ENCODE measurements around the gene PARVG.

PARVG gene

GRCh38 chr22:44172370-44173108, 8.2 kb upstream of the PARVG start:
- H3K9ac ChIP-seq (ENCODE audit: low read length), result no peak overlapping the region
- H3K4me1 ChIP-seq (ENCODE audit: control insufficient read depth, insufficient read depth, low read length), result no peaks in the 10 kb centered on the region
- no peak overlapping the region for H3K27ac ChIP-seq (ENCODE audit: low read depth, low read length)
- no peaks in the 10 kb centered on the region for H3K36me3 ChIP-seq (ENCODE audit: control insufficient read depth, insufficient read depth, low read length)
- H3K27me3 ChIP-seq (ENCODE audit: control insufficient read depth, insufficient read depth, low read length), result no peaks in the 10 kb centered on the region
- no peak overlapping the region for H3K4me3 ChIP-seq (ENCODE audit: low read length)

- no peaks in the 10 kb centered on the region for H3K36me3 ChIP-seq (ENCODE audit: control insufficient read depth, insufficient read depth, low read length)
- H3K4me3 ChIP-seq (ENCODE audit: low read length), result no peak overlapping the region
- H3K4me1 ChIP-seq (ENCODE audit: control insufficient read depth, insufficient read depth, low read length), result no peaks in the 10 kb centered on the region
- H3K27me3 ChIP-seq (ENCODE audit: control insufficient read depth, insufficient read depth, low read length), result no peaks in the 10 kb centered on the region
- no peak overlapping the region for H3K27ac ChIP-seq (ENCODE audit: low read depth, low read length)
- no peak overlapping the region for H3K9ac ChIP-seq (ENCODE audit: low read length)
These were observed 7.6 kb upstream of the PARVG start for GRCh38 chr22:44173154-44173553.

- Histone ChIP-seq H3K27ac (ENCODE audit: low read depth, low read length) (no peak overlapping the region), H3K4me1 (ENCODE audit: control insufficient read depth, insufficient read depth, low read length) (no peaks in the 10 kb centered on the region), H3K9ac (ENCODE audit: low read length) (no peak overlapping the region), H3K27me3 (ENCODE audit: control insufficient read depth, insufficient read depth, low read length) (no peaks in the 10 kb centered on the region), H3K4me3 (ENCODE audit: low read length) (no peak overlapping the region), H3K36me3 (ENCODE audit: control insufficient read depth, insufficient read depth, low read length) (no peaks in the 10 kb centered on the region)
These were observed 5.0 kb upstream of the PARVG start for GRCh38 chr22:44175676-44176075.

- Histone ChIP-seq H3K4me3 (ENCODE audit: low read length) (no peak overlapping the region), H3K4me1 (ENCODE audit: control insufficient read depth, insufficient read depth, low read length) (no peaks in the 10 kb centered on the region), H3K36me3 (ENCODE audit: control insufficient read depth, insufficient read depth, low read length) (no peaks in the 10 kb centered on the region), H3K27me3 (ENCODE audit: control insufficient read depth, insufficient read depth, low read length) (peaks cover 3% of the 10 kb centered on the region), H3K27ac (ENCODE audit: low read depth, low read length) (no peak overlapping the region), H3K9ac (ENCODE audit: low read length) (no peak overlapping the region)
These were observed 1.3 kb upstream of the PARVG start for GRCh38 chr22:44179196-44179988.

GRCh38 chr22:44179989-44180705, 578 bp upstream of the PARVG start:
- H3K27ac ChIP-seq (ENCODE audit: low read depth, low read length), result no peak overlapping the region
- no peaks in the 10 kb centered on the region for H3K4me1 ChIP-seq (ENCODE audit: control insufficient read depth, insufficient read depth, low read length)
- no peak overlapping the region for H3K4me3 ChIP-seq (ENCODE audit: low read length)
- H3K27me3 ChIP-seq (ENCODE audit: control insufficient read depth, insufficient read depth, low read length), result peaks cover 3% of the 10 kb centered on the region
- H3K36me3 ChIP-seq (ENCODE audit: control insufficient read depth, insufficient read depth, low read length), result no peaks in the 10 kb centered on the region
- H3K9ac ChIP-seq (ENCODE audit: low read length), result no peak overlapping the region

GRCh38 chr22:44181033-44181911, 547 bp downstream of the PARVG start:
- Histone ChIP-seq H3K9ac (ENCODE audit: low read length) (no peak overlapping the region), H3K4me1 (ENCODE audit: control insufficient read depth, insufficient read depth, low read length) (no peaks in the 10 kb centered on the region), H3K27me3 (ENCODE audit: control insufficient read depth, insufficient read depth, low read length) (peaks cover 3% of the 10 kb centered on the region), H3K36me3 (ENCODE audit: control insufficient read depth, insufficient read depth, low read length) (no peaks in the 10 kb centered on the region), H3K27ac (ENCODE audit: low read depth, low read length) (no peak overlapping the region), H3K4me3 (ENCODE audit: low read length) (peak overlapping the region; percentile 52)

GRCh38 chr22:44181912-44182587, 1.3 kb downstream of the PARVG start:
- Histone ChIP-seq H3K27ac (ENCODE audit: low read depth, low read length) (no peak overlapping the region), H3K27me3 (ENCODE audit: control insufficient read depth, insufficient read depth, low read length) (peaks cover 3% of the 10 kb centered on the region), H3K4me3 (ENCODE audit: low read length) (peak overlapping the region; percentile 52), H3K9ac (ENCODE audit: low read length) (no peak overlapping the region), H3K4me1 (ENCODE audit: control insufficient read depth, insufficient read depth, low read length) (no peaks in the 10 kb centered on the region), H3K36me3 (ENCODE audit: control insufficient read depth, insufficient read depth, low read length) (no peaks in the 10 kb centered on the region)

- Histone ChIP-seq H3K4me1 (ENCODE audit: control insufficient read depth, insufficient read depth, low read length) (no peaks in the 10 kb centered on the region), H3K9ac (ENCODE audit: low read length) (no peak overlapping the region), H3K27me3 (ENCODE audit: control insufficient read depth, insufficient read depth, low read length) (peaks cover 3% of the 10 kb centered on the region), H3K36me3 (ENCODE audit: control insufficient read depth, insufficient read depth, low read length) (no peaks in the 10 kb centered on the region), H3K27ac (ENCODE audit: low read depth, low read length) (no peak overlapping the region), H3K4me3 (ENCODE audit: low read length) (peak overlapping the region; percentile 52)
These were observed 2.0 kb downstream of the PARVG start for GRCh38 chr22:44182588-44183286.

GRCh38 chr22:44183287-44183588, 2.5 kb downstream of the PARVG start:
- Histone ChIP-seq H3K36me3 (ENCODE audit: control insufficient read depth, insufficient read depth, low read length) (no peaks in the 10 kb centered on the region), H3K4me1 (ENCODE audit: control insufficient read depth, insufficient read depth, low read length) (no peaks in the 10 kb centered on the region), H3K27ac (ENCODE audit: low read depth, low read length) (no peak overlapping the region), H3K4me3 (ENCODE audit: low read length) (no peak overlapping the region), H3K27me3 (ENCODE audit: control insufficient read depth, insufficient read depth, low read length) (peaks cover 3% of the 10 kb centered on the region), H3K9ac (ENCODE audit: low read length) (no peak overlapping the region)

GRCh38 chr22:44184006-44184405, 3.3 kb downstream of the PARVG start:
- Histone ChIP-seq H3K4me1 (ENCODE audit: control insufficient read depth, insufficient read depth, low read length) (no peaks in the 10 kb centered on the region), H3K4me3 (ENCODE audit: low read length) (no peak overlapping the region), H3K36me3 (ENCODE audit: control insufficient read depth, insufficient read depth, low read length) (no peaks in the 10 kb centered on the region), H3K27ac (ENCODE audit: low read depth, low read length) (no peak overlapping the region), H3K9ac (ENCODE audit: low read length) (no peak overlapping the region), H3K27me3 (ENCODE audit: control insufficient read depth, insufficient read depth, low read length) (peaks cover 3% of the 10 kb centered on the region)

Measured in rectal smooth muscle tissue (tissue), 1 donor.